HCT116 (cell line): ENCODE measurements around the gene ZNHIT1. TPM values are rescaled to one million over a fixed set of nuclear protein-coding genes. Genes with fewer than 3 reads are reported as not detected.

Experiments used
- ATAC-seq: fragments of 200-7000 bp; cut with Tn5 transposase; 2 replicates; pipeline ENCODE4 v1.9.1; 2020; ENCODE audit warnings: mild to moderate bottlenecking, moderate library complexity
- BruUV-seq: library from RNA; stranded (reverse); fragments of 400-500 nt; replicated peaks from 2 replicates; lab custom pipeline; 2021; lab: Mats Ljungman, UMichigan
- CTCF ChIA-PET: fragments of 300-600 bp; sonication (Branson Sonifier 250); formaldehyde crosslinking; loops from one replicate; lab custom pipeline; 2021; ENCODE audit warnings: antibody characterized with exemption; lab: Charles Lee
- POLR2A ChIA-PET: fragments of 300-600, 350-600 bp; sonication (Branson Sonifier 250); formaldehyde crosslinking; loops from one replicate; lab custom pipeline; 2021; ENCODE audit warnings: antibody characterized with exemption; lab: Charles Lee
- RAD21 ChIA-PET, 2 experiments: fragments of 300-600 bp; sonication (Branson Sonifier 250); formaldehyde crosslinking; loops; one replicate each; lab custom pipeline; 2023; ENCODE audit warnings: low total read pairs in 2 of 2; ENCODE audit not compliant: uncharacterized antibody in 2 of 2, unreplicated experiment in 2 of 2, low non-redundant PET in 1 of 2; lab: Charles Lee
- DNase-seq: peaks from one replicate; pipeline ENCODE4 v3.0.0-alpha.2; 2010; ENCODE audit warnings: low read depth, low spot score
- H2AFZ ChIP-seq: fragments of 200-600 bp; shearing (Covaris generic), sonication (generic); 2 replicates; pipeline ENCODE4 v1.6.1; 2017; ENCODE audit warnings: low read depth, mixed run types, mixed read lengths, antibody characterized with exemption, low read length; ENCODE audit not compliant: poor library complexity, severe bottlenecking
- H3K27ac ChIP-seq: 2 replicates; pipeline ENCODE4 v1.5.1; 2012; ENCODE audit warnings: low read depth, low read length
- H3K27me3 ChIP-seq: fragments of 200-600 bp; sonication (generic); 2 replicates; pipeline ENCODE4 v1.6.1; 2016; ENCODE audit warnings: mixed run types, low read length, mixed read lengths; ENCODE audit not compliant: insufficient read depth
- H3K36me3 ChIP-seq, 2 experiments: fragments of 200-500 bp in 1 of 2; fragments of 200-600 bp in 1 of 2; sonication (Bioruptor generic) in 1 of 2; sonication (generic) in 1 of 2; 2 replicates each; pipeline versions ENCODE4 v1.5.1 to v1.6.1; 2014 to 2016; ENCODE audit warnings: low read length in 2 of 2, inconsistent platforms in 1 of 2, mixed read lengths in 1 of 2, mixed run types in 1 of 2; ENCODE audit not compliant: insufficient read depth in 2 of 2, control insufficient read depth in 1 of 2
- H3K4me1 ChIP-seq, 2 experiments: fragments of 200-600 bp in 1 of 2; sonication (generic) in 1 of 2; 2 replicates each; pipeline versions ENCODE4 v1.5.1 to v1.6.1; 2012 to 2017; ENCODE audit warnings: low read length in 2 of 2, inconsistent platforms in 1 of 2, mild to moderate bottlenecking in 1 of 2, mixed read lengths in 1 of 2, mixed run types in 1 of 2, moderate library complexity in 1 of 2; ENCODE audit not compliant: insufficient read depth in 2 of 2, control insufficient read depth in 1 of 2
- H3K4me2 ChIP-seq: fragments of 200-600 bp; sonication (generic); 2 replicates; pipeline ENCODE4 v1.6.1; 2017; ENCODE audit warnings: mixed run types, low read length, mixed read lengths
- H3K4me3 ChIP-seq, 2 experiments: fragments of 200-600 bp in 1 of 2; sonication (generic) in 1 of 2; replicated peaks in 1 of 2; 2 replicates each; pipeline ENCODE4 v1.5.1; 2011 to 2016; ENCODE audit warnings: low read length in 2 of 2, control low read depth in 1 of 2, low read depth in 1 of 2, mild to moderate bottlenecking in 1 of 2, mixed read lengths in 1 of 2, mixed run types in 1 of 2
- H3K79me2 ChIP-seq: fragments of 200-600 bp; sonication (generic); 2 replicates; pipeline ENCODE4 v1.6.1; 2017; ENCODE audit warnings: mild to moderate bottlenecking, mixed run types, low read length, moderate library complexity, mixed read lengths; ENCODE audit not compliant: insufficient read depth
- H3K9ac ChIP-seq: fragments of 200-600 bp; sonication (generic); 2 replicates; pipeline ENCODE4 v1.6.1; 2016; ENCODE audit warnings: low read length, mixed read lengths
- H3K9me2 ChIP-seq: fragments of 200-600 bp; sonication (generic), shearing (Covaris generic); 2 replicates; pipeline ENCODE4 v1.6.1; 2017; ENCODE audit warnings: mixed run types, mild to moderate bottlenecking, moderate library complexity; ENCODE audit not compliant: insufficient read depth
- H3K9me3 ChIP-seq, 2 experiments: fragments of 200-500 bp in 1 of 2; fragments of 200-600 bp in 1 of 2; sonication (Bioruptor generic) in 1 of 2; sonication (generic) in 1 of 2; 2 replicates each; pipeline ENCODE4 v1.6.1; 2014 to 2017; ENCODE audit warnings: low read length in 2 of 2, mixed read lengths in 2 of 2, inconsistent platforms in 1 of 2, low read depth in 1 of 2, mild to moderate bottlenecking in 1 of 2, mixed run types in 1 of 2, moderate library complexity in 1 of 2; ENCODE audit not compliant: control insufficient read depth in 1 of 2, insufficient read depth in 1 of 2
- H4K20me1 ChIP-seq: fragments of 200-600 bp; sonication (generic), shearing (Covaris generic); 2 replicates; pipeline ENCODE4 v1.6.1; 2017; ENCODE audit warnings: mixed run types, mild to moderate bottlenecking, moderate library complexity; ENCODE audit not compliant: insufficient read depth
- ATF3 ChIP-seq: IDR thresholded peaks from 2 replicates; pipeline ENCODE4 v1.6.1; 2012
- CEBPB ChIP-seq: IDR thresholded peaks from 2 replicates; pipeline ENCODE4 v1.6.1; 2012; ENCODE audit warnings: low read depth
- EGR1 ChIP-seq: IDR thresholded peaks from 2 replicates; pipeline ENCODE4 v1.6.1; 2012; ENCODE audit warnings: low read depth
- EZH2 ChIP-seq: fragments of 200-600 bp; sonication (generic); IDR thresholded peaks from 2 replicates; pipeline ENCODE4 v1.6.1; 2017; ENCODE audit warnings: antibody characterized with exemption, mixed run types
- JUND ChIP-seq: IDR thresholded peaks from 2 replicates; pipeline ENCODE4 v1.6.1; 2012
- POLR2A ChIP-seq: IDR thresholded peaks from 2 replicates; pipeline ENCODE4 v1.7.0; 2011; ENCODE audit warnings: borderline replicate concordance; ENCODE audit not compliant: insufficient read depth, insufficient read length; ENCODE audit errors: extremely low read depth
- SP1 ChIP-seq: IDR thresholded peaks from 2 replicates; pipeline ENCODE4 v1.6.1; 2012; ENCODE audit warnings: low read depth
- SRF ChIP-seq: IDR thresholded peaks from 2 replicates; pipeline ENCODE4 v1.6.1; 2012; ENCODE audit warnings: low read depth
- TCF7L2 ChIP-seq: IDR thresholded peaks from 2 replicates; pipeline ENCODE4 v1.7.0; 2011; ENCODE audit warnings: borderline replicate concordance, inconsistent platforms; ENCODE audit not compliant: insufficient read depth, insufficient read length; ENCODE audit errors: extremely low read depth
- ZFX ChIP-seq: fragments of 450-650 bp; IDR thresholded peaks from 2 replicates; pipeline ENCODE4 v1.6.1; 2017
- intact Hi-C: fragments of 100-400 bp; cut with micrococcal nuclease; formaldehyde crosslinking; loops from 2 replicates; pipeline ENCODE4 v1.10.0; 2022
- total RNA-seq: library from RNA; stranded (reverse); gene quantifications from one replicate; pipeline ENCODE4 v1.2.1, GENCODE V29; 2021; ENCODE audit not compliant: unreplicated experiment
- TF ChIP-seq, protein P1 (sequence below): IDR thresholded peaks from 2 replicates; pipeline ENCODE4 v1.6.1; 2012; ENCODE audit warnings: low read depth

Gene ZNHIT1
- total RNA-seq, 1 experiment from 2014 or later, result 69.4 TPM

GRCh38 chr7:101235522-101235921 is 17.6 kb downstream of the ZNHIT1 start (continued):
- TF ChIP-seq ATF3, result no peak

DNA sequence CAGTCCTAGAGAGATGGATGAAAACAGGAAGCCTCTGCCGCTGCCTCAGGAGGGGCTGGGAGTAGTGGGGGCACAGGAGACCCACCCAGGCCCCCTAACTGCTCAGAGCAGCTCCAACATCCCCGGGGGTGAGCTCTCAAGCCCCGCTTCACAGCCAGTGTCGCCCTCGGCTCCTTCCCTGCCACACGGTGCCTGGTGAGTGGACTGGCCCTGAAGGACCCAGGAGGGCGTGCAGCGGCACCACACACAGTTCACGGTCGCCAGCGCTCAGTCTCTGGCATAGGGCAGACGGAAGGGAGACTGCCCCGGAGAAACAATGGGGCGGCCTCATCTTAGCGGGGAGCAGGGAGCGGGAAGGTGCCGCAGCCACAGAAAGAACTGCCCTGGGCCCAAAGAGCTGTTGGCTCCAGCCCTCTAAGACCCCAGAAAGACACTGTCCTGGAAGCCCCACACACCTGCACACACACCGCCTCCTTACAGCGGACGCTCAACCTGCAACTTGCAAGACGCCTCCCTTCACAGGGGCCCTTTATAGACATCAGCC is 18.4 kb downstream of the ZNHIT1 start:
- POLR2A ChIA-PET, result no interaction called here
- H3K4me3 ChIP-seq, result no peak overlapping the region
- H4K20me1 ChIP-seq, result no peaks in the 10 kb centered on the region
- H3K27me3 ChIP-seq, result no peaks in the 10 kb centered on the region
- DNase-seq (no peak), ATAC-seq (no peak)
- H3K9me2 ChIP-seq, result no peaks in the 10 kb centered on the region
- BruUV-seq, result no TSS peak
- no peak overlapping the region for H3K9ac ChIP-seq
- H3K79me2 ChIP-seq, result no peaks in the 10 kb centered on the region
- peaks cover 5 to 9% of the 10 kb centered on the region in 2 experiments; a peak in 1 of 4 replicates for H3K36me3 ChIP-seq
- no peak overlapping the region for H3K4me2 ChIP-seq
- peaks cover 7 to 19% of the 10 kb centered on the region in 2 experiments for H3K4me1 ChIP-seq
- CTCF ChIA-PET, result interaction anchor here (1.9 kb wide), 1 partner anchor 8 kb away, joined by 7 read pairs; no protein-coding TSS in a partner anchor
- H3K27ac ChIP-seq, result no peak overlapping the region
- TF ChIP-seq EZH2 (no peak), ATF3 (no peak)
- no peak overlapping the region for H2AFZ ChIP-seq
- intact Hi-C loops, result no loop called here
- no peaks in the 10 kb centered on the region for H3K9me3 ChIP-seq
- RAD21 ChIA-PET, result no interaction called here

- peaks cover 2 to 9% of the 10 kb centered on the region in 2 experiments; a peak in 2 of 4 replicates for H3K4me1 ChIP-seq
- peaks cover 10% of the 10 kb centered on the region; the same call in 1 of the 2 replicates for H3K79me2 ChIP-seq
- H3K27ac ChIP-seq, result no peak within 1 kb of the TSS
- no peak for DNase-seq
- TF ChIP-seq, protein P1, sequence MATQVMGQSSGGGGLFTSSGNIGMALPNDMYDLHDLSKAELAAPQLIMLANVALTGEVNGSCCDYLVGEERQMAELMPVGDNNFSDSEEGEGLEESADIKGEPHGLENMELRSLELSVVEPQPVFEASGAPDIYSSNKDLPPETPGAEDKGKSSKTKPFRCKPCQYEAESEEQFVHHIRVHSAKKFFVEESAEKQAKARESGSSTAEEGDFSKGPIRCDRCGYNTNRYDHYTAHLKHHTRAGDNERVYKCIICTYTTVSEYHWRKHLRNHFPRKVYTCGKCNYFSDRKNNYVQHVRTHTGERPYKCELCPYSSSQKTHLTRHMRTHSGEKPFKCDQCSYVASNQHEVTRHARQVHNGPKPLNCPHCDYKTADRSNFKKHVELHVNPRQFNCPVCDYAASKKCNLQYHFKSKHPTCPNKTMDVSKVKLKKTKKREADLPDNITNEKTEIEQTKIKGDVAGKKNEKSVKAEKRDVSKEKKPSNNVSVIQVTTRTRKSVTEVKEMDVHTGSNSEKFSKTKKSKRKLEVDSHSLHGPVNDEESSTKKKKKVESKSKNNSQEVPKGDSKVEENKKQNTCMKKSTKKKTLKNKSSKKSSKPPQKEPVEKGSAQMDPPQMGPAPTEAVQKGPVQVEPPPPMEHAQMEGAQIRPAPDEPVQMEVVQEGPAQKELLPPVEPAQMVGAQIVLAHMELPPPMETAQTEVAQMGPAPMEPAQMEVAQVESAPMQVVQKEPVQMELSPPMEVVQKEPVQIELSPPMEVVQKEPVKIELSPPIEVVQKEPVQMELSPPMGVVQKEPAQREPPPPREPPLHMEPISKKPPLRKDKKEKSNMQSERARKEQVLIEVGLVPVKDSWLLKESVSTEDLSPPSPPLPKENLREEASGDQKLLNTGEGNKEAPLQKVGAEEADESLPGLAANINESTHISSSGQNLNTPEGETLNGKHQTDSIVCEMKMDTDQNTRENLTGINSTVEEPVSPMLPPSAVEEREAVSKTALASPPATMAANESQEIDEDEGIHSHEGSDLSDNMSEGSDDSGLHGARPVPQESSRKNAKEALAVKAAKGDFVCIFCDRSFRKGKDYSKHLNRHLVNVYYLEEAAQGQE, result no peak
- TF ChIP-seq TCF7L2 (no peak), SRF (no peak), ZFX (no peak), POLR2A (no peak), JUND (no peak), CEBPB (no peak), SP1 (no peak), EGR1 (no peak)
- TF ChIP-seq, all 23 proteins: peak for 0
- BruUV-seq, result no TSS peak
- Histone ChIP-seq H2AFZ (no peak within 1 kb of the TSS), H4K20me1 (no peaks in the 10 kb centered on the region), H3K27me3 (no peaks in the 10 kb centered on the region), H3K9ac (no peak within 1 kb of the TSS), H3K9me2 (no peaks in the 10 kb centered on the region), H3K9me3 (no peaks in the 10 kb centered on the region), H3K4me3 (no peak within 1 kb of the TSS), H3K4me2 (no peak within 1 kb of the TSS), H3K36me3 (peaks cover 5 to 9% of the 10 kb centered on the region in 2 experiments; a peak in 1 of 4 replicates)
- ChIA-PET CTCF (no interaction called here), POLR2A (interaction anchor here (0.7 kb wide), 1 partner anchor 9 kb away, joined by 6 read pairs; no protein-coding TSS in a partner anchor), RAD21 (no interaction called here)
- ATAC-seq, result no peak
- intact Hi-C loops, result no loop called here
These were observed 19.5 kb downstream of the ZNHIT1 start, which contains the start of gene CLDN15 for GRCh38 chr7:101237206-101238067. Gene CLDN15, minus strand, starts transcription at chr7:101237802. Its CDS starts 221 bp downstream, at chr7:101237581.
